SK-N-MC (cell line): Measurements from ENCODE around the gene VPS4B.

Experiments used
- EZH2 ChIP-seq: fragments of 200-600 bp; sonication (generic); IDR thresholded peaks from one replicate; pipeline ENCODE4 v1.6.1; 2017; ENCODE audit warnings: antibody characterized with exemption
- FOXP2 ChIP-seq: optimal IDR thresholded peaks from 2 replicates; pipeline ENCODE3; 2011; ENCODE audit warnings: mild to moderate bottlenecking, moderate library complexity; ENCODE audit not compliant: insufficient read depth; ENCODE audit errors: extremely low read length, control extremely low read depth
- POLR2AphosphoS5 ChIP-seq: IDR thresholded peaks from 2 replicates; pipeline ENCODE4 v1.6.1; 2012; ENCODE audit warnings: mild to moderate bottlenecking, low read depth, low read length, borderline replicate concordance

DNA sequence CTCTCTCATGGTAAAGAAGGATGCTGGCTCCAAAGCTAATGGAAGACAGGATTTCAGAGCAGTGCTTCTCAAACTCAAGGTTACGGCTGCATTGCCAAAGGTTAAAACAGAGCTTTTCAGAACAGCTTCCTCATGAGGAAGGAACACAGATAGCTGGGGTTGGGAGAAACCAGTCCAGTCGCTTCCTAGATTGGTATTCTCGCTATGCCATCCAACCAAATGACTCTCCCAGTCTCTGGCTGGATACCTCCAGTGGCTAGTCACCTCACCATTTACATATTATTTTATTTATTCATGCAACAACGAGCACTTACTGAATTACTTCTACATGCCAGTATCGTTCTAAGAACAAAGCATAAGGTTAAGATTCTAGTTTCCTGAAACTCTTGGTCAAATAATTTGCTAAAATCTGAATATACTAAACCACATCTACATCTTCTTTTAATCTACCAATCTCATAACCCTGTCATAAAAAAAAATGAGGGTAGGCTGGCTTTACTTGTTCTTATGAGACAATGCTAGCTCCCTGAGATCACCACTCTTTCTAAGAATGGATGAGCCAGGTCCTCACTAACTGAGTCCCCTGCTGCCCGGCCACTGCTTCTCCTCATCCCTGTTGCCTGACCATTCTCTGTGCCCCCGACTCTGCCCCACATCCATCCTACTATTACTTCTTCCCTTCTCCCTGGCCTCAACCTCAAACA lies 75.6 kb downstream of the VPS4B start:
- TF ChIP-seq POLR2AphosphoS5: no peak
- no peak for TF ChIP-seq EZH2
- no peak for TF ChIP-seq FOXP2
